ENCODE data around the gene CD6.
A peak's percentile ranks its signal among the peaks of the same experiment; 100 is the strongest.

- TF ChIP-seq, protein P1, sequence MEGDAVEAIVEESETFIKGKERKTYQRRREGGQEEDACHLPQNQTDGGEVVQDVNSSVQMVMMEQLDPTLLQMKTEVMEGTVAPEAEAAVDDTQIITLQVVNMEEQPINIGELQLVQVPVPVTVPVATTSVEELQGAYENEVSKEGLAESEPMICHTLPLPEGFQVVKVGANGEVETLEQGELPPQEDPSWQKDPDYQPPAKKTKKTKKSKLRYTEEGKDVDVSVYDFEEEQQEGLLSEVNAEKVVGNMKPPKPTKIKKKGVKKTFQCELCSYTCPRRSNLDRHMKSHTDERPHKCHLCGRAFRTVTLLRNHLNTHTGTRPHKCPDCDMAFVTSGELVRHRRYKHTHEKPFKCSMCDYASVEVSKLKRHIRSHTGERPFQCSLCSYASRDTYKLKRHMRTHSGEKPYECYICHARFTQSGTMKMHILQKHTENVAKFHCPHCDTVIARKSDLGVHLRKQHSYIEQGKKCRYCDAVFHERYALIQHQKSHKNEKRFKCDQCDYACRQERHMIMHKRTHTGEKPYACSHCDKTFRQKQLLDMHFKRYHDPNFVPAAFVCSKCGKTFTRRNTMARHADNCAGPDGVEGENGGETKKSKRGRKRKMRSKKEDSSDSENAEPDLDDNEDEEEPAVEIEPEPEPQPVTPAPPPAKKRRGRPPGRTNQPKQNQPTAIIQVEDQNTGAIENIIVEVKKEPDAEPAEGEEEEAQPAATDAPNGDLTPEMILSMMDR (IDR thresholded peaks at IDR 0.05; ENCODE audit: insufficient read depth, low read depth, low read length), result peak; percentile 67
- TF ChIP-seq EZH2 (IDR thresholded peaks at IDR 0.05; ENCODE audit: insufficient read depth, low read length), result no peak
Measured at GRCh38 chr11:60970369-60970774, 1.1 kb upstream of the CD6 start.
